H1 (cell line): ENCODE data around the gene FAM204A. TPM values are rescaled to one million over a fixed set of nuclear protein-coding genes. Genes with fewer than 3 reads are reported as not detected.

Source experiments
- CTCF ChIA-PET: fragments of 300-600 bp; sonication (Branson Sonifier 250); formaldehyde crosslinking; loops from one replicate; lab custom pipeline; 2021; ENCODE audit not compliant: partially characterized antibody; lab: Charles Lee
- POLR2A ChIA-PET: fragments of 300-600 bp; sonication (Branson Sonifier 250); formaldehyde crosslinking; loops from one replicate; lab custom pipeline; 2021; ENCODE audit warnings: inconsistent platforms; ENCODE audit not compliant: partially characterized antibody; lab: Charles Lee
- DNase-seq, 2 experiments: peaks; one replicate each; pipeline versions ENCODE4 v3.0.0 to v3.0.0-alpha.2; 2010 to 2022; ENCODE audit warnings: low spot score in 2 of 2, low read depth in 1 of 2, mixed read lengths in 1 of 2
- FAIRE-seq: peaks from 2 replicates; lab custom pipeline; 2011; peaks lifted over from hg19 to GRCh38; lab: Jason Lieb, UNC
- H2AFZ ChIP-seq: 2 replicates; pipeline ENCODE4 v1.8.1; 2012; ENCODE audit warnings: low read length, inconsistent platforms
- H2AK5ac ChIP-seq: 2 replicates; pipeline ENCODE4 v1.6.1; 2013; ENCODE audit warnings: low read depth, low read length
- H2BK120ac ChIP-seq: replicated peaks from 2 replicates; pipeline ENCODE3; 2013; ENCODE audit warnings: low read depth, low read length, inconsistent platforms
- H2BK12ac ChIP-seq: 2 replicates; pipeline ENCODE4 v1.6.1; 2013; ENCODE audit warnings: low read depth, low read length
- H2BK15ac ChIP-seq: 2 replicates; pipeline ENCODE4 v1.6.1; 2013; ENCODE audit warnings: low read length
- H2BK20ac ChIP-seq: 2 replicates; pipeline ENCODE4 v1.6.1; 2013; ENCODE audit warnings: low read length
- H2BK5ac ChIP-seq: 2 replicates; pipeline ENCODE4 v1.6.1; 2013; ENCODE audit warnings: low read depth, low read length
- H3K14ac ChIP-seq: 2 replicates; pipeline ENCODE4 v1.6.1; 2013; ENCODE audit warnings: inconsistent platforms; ENCODE audit not compliant: insufficient read length
- H3K18ac ChIP-seq: 2 replicates; pipeline ENCODE4 v1.6.1; 2013; ENCODE audit warnings: low read length; ENCODE audit errors: extremely low read depth
- H3K23ac ChIP-seq: 2 replicates; pipeline ENCODE4 v1.6.1; 2013; ENCODE audit warnings: inconsistent platforms; ENCODE audit not compliant: insufficient read length
- H3K23me2 ChIP-seq: 2 replicates; pipeline ENCODE4 v1.6.1; 2013; ENCODE audit warnings: low read depth, low read length
- H3K27ac ChIP-seq: 2 replicates; pipeline ENCODE4 v1.6.1; 2011; ENCODE audit warnings: low read depth, low read length, inconsistent platforms
- H3K27me3 ChIP-seq, 4 experiments: replicated peaks in 1 of 4; 1 replicate in 1 of 4; 2 replicates in 3 of 4; pipeline versions ENCODE4 v1.6.1 to v1.8.1; 2011 to 2013; ENCODE audit warnings: low read length in 3 of 4, mild to moderate bottlenecking in 3 of 4, inconsistent platforms in 2 of 4, mixed read lengths in 2 of 4, moderate library complexity in 1 of 4; ENCODE audit not compliant: control insufficient read depth in 3 of 4, insufficient read depth in 3 of 4; ENCODE audit errors: extremely low read depth in 1 of 4
- H3K36me3 ChIP-seq, 4 experiments: 2 replicates each; pipeline versions ENCODE4 v1.6.1 to v1.8.1; 2011 to 2013; ENCODE audit warnings: mild to moderate bottlenecking in 4 of 4, low read length in 3 of 4, moderate library complexity in 2 of 4, control low read depth in 1 of 4, inconsistent platforms in 1 of 4; ENCODE audit not compliant: insufficient read depth in 4 of 4, control insufficient read depth in 2 of 4
- H3K4ac ChIP-seq: replicated peaks from 2 replicates; pipeline ENCODE3; 2013; ENCODE audit warnings: low read length, low read depth, mixed read lengths, inconsistent platforms; ENCODE audit not compliant: insufficient read length
- H3K4me1 ChIP-seq, 4 experiments: replicated peaks in 1 of 4; 1 replicate in 1 of 4; 2 replicates in 3 of 4; pipeline versions ENCODE4 v1.6.1 to v1.8.1; 2011 to 2013; ENCODE audit warnings: low read length in 3 of 4, inconsistent platforms in 2 of 4, mixed read lengths in 1 of 4; ENCODE audit not compliant: insufficient read depth in 4 of 4, control insufficient read depth in 3 of 4
- H3K4me2 ChIP-seq, 2 experiments: 2 replicates each; pipeline versions ENCODE4 v1.6.1 to v1.8.1; 2011 to 2013; ENCODE audit warnings: low read depth in 2 of 2, low read length in 2 of 2, control low read depth in 1 of 2, inconsistent platforms in 1 of 2, mild to moderate bottlenecking in 1 of 2; ENCODE audit not compliant: insufficient read depth in 1 of 2
- H3K4me3 ChIP-seq, 4 experiments: fragments of 200-600, 300-600 bp in 1 of 4; sonication (generic), shearing (Covaris generic), sonication (Bioruptor Twin) in 1 of 4; 2 replicates each; pipeline versions ENCODE4 v1.5.1 to v1.8.1; 2011 to 2016; ENCODE audit warnings: low read length in 4 of 4, low read depth in 3 of 4, control low read depth in 2 of 4, inconsistent platforms in 2 of 4, mild to moderate bottlenecking in 2 of 4, mixed read lengths in 1 of 4, moderate library complexity in 1 of 4; ENCODE audit not compliant: insufficient read depth in 2 of 4; ENCODE audit errors: extremely low read depth in 1 of 4
- H3K56ac ChIP-seq: replicated peaks from 2 replicates; pipeline ENCODE3; 2013; ENCODE audit warnings: low read depth, mild to moderate bottlenecking, mixed read lengths, low read length, inconsistent platforms; ENCODE audit not compliant: insufficient read length
- H3K79me1 ChIP-seq: 2 replicates; pipeline ENCODE4 v1.6.1; 2013; ENCODE audit warnings: low read depth, low read length, control low read depth
- H3K79me2 ChIP-seq, 2 experiments: 2 replicates each; pipeline versions ENCODE4 v1.6.1 to v1.8.1; 2012 to 2013; ENCODE audit warnings: low read length in 2 of 2, mild to moderate bottlenecking in 2 of 2, inconsistent platforms in 1 of 2; ENCODE audit not compliant: insufficient read depth in 2 of 2, control insufficient read depth in 1 of 2
- H3K9ac ChIP-seq, 4 experiments: replicated peaks in 1 of 4; 1 replicate in 1 of 4; 2 replicates in 3 of 4; pipeline versions ENCODE4 v1.6.1 to v1.8.1; 2011 to 2013; ENCODE audit warnings: low read depth in 3 of 4, low read length in 3 of 4, control low read depth in 2 of 4, mild to moderate bottlenecking in 2 of 4, moderate library complexity in 2 of 4, inconsistent platforms in 1 of 4; ENCODE audit errors: extremely low read depth in 1 of 4
- H3K9me3 ChIP-seq, 2 experiments: 2 replicates each; pipeline versions ENCODE4 v1.6.1 to v1.8.1; 2012 to 2013; ENCODE audit warnings: mild to moderate bottlenecking in 2 of 2, moderate library complexity in 2 of 2, control low read depth in 1 of 2, inconsistent platforms in 1 of 2, low read depth in 1 of 2, low read length in 1 of 2, mixed read lengths in 1 of 2; ENCODE audit not compliant: insufficient read depth in 2 of 2
- H4K20me1 ChIP-seq, 2 experiments: replicated peaks in 1 of 2; 2 replicates each; pipeline versions ENCODE3 to v1.8.1; 2011 to 2013; ENCODE audit warnings: inconsistent platforms in 2 of 2, low read length in 2 of 2, mild to moderate bottlenecking in 1 of 2; ENCODE audit not compliant: insufficient read depth in 2 of 2, control insufficient read depth in 1 of 2
- H4K5ac ChIP-seq: 2 replicates; pipeline ENCODE4 v1.6.1; 2013; ENCODE audit warnings: low read length, low read depth, mixed read lengths, inconsistent platforms; ENCODE audit not compliant: insufficient read length
- H4K8ac ChIP-seq: 2 replicates; pipeline ENCODE4 v1.8.0; 2013; ENCODE audit warnings: mild to moderate bottlenecking, moderate library complexity, low read length, inconsistent platforms; ENCODE audit not compliant: insufficient read depth; ENCODE audit errors: extremely low read depth
- H4K91ac ChIP-seq: replicated peaks from 2 replicates; pipeline ENCODE3; 2013; ENCODE audit warnings: low read length, mixed read lengths, inconsistent platforms; ENCODE audit not compliant: insufficient read length
- BACH1 ChIP-seq: IDR thresholded peaks from 2 replicates; pipeline ENCODE4 v1.6.1; 2012; ENCODE audit warnings: low read length, improper control_type of control experiment
- BCL11A ChIP-seq, 2 experiments: IDR thresholded peaks; one replicate each; pipeline ENCODE4 v1.6.1; 2011; ENCODE audit warnings: low read depth in 2 of 2, low read length in 2 of 2, mild to moderate bottlenecking in 2 of 2
- BRCA1 ChIP-seq: IDR thresholded peaks from 2 replicates; pipeline ENCODE4 v1.6.1; 2012; ENCODE audit warnings: low read depth, low read length, improper control_type of control experiment
- CTBP2 ChIP-seq: IDR thresholded peaks from 2 replicates; pipeline ENCODE4 v1.7.0; 2011; ENCODE audit warnings: borderline replicate concordance, mild to moderate bottlenecking, moderate library complexity, mixed read lengths, low read length; ENCODE audit not compliant: insufficient read depth, insufficient read length
- EGR1 ChIP-seq: IDR thresholded peaks from 2 replicates; pipeline ENCODE4 v1.6.1; 2011; ENCODE audit warnings: low read depth, low read length, borderline replicate concordance
- HDAC6 ChIP-seq: IDR thresholded peaks from one replicate; pipeline ENCODE4 v1.7.1; 2012; ENCODE audit warnings: low read depth, mild to moderate bottlenecking, inconsistent platforms, low read length, moderate library complexity
- MAX ChIP-seq: IDR thresholded peaks from 2 replicates; pipeline ENCODE4 v1.6.1; 2012; ENCODE audit warnings: inconsistent platforms
- RNF2 ChIP-seq: fragments of 200-900, 300-1000 bp; sonication (generic); IDR thresholded peaks from 2 replicates; pipeline ENCODE4 v1.7.1; 2016; ENCODE audit warnings: borderline replicate concordance, low read depth, mild to moderate bottlenecking, antibody characterized with exemption, low read length; ENCODE audit not compliant: poor library complexity, severe bottlenecking; ENCODE audit errors: missing control alignments
- SAP30 ChIP-seq: fragments of 300-600 bp; sonication (generic); IDR thresholded peaks from 2 replicates; pipeline ENCODE4 v1.7.1; 2012; ENCODE audit warnings: low read length, moderate library complexity, mild to moderate bottlenecking, inconsistent platforms; ENCODE audit not compliant: insufficient read depth, insufficient replicate concordance
- SIRT6 ChIP-seq: IDR thresholded peaks from one replicate; pipeline ENCODE4 v1.7.1; 2012; ENCODE audit warnings: low read length, inconsistent platforms
- SP2 ChIP-seq: IDR thresholded peaks from 2 replicates; pipeline ENCODE4 v1.6.1; 2012; ENCODE audit warnings: mild to moderate bottlenecking, low read length, inconsistent platforms
- USF2 ChIP-seq: IDR thresholded peaks from 2 replicates; pipeline ENCODE4 v1.6.1; 2011; ENCODE audit warnings: low read length, improper control_type of control experiment
- ZNF274 ChIP-seq: IDR thresholded peaks from 2 replicates; pipeline ENCODE4 v1.7.0; 2012; ENCODE audit warnings: low read length, borderline replicate concordance; ENCODE audit errors: extremely low read depth
- WGBS, 2 experiments: shearing (Covaris generic) in 1 of 2; methylation state at CpG; one replicate each; pipeline versions ENCODE4 v1.1.6 to v1.1.7; 2013 to 2015; ENCODE audit warnings: low lambda C conversion rate in 2 of 2, mixed read lengths in 2 of 2, inconsistent platforms in 1 of 2, low coverage in 1 of 2, missing lambda C conversion rate in 1 of 2; ENCODE audit not compliant: insufficient replicate concordance in 2 of 2, insufficient coverage in 1 of 2, insufficient read length in 1 of 2; ENCODE audit errors: extremely low coverage in 1 of 2, missing lambda C conversion rate in 1 of 2; 5-methylcytosine and 5-hydroxymethylcytosine counted together
- polyA plus RNA-seq, 7 experiments: library from polyadenylated mRNA; depleted of rRNA in 3 of 7; stranded (reverse) in 5 of 7; unstranded in 2 of 7; fragments of >200 nt in 5 of 7; fragments of 200-250 nt in 2 of 7; gene quantifications; 1 replicate in 5 of 7; 2 replicates in 1 of 7; 4 replicates in 1 of 7; pipeline versions ENCODE4 v1.2.1 to v1.2.3, GENCODE V29; 2011 to 2013; ENCODE audit warnings: missing spikeins in 2 of 7, mixed read lengths in 2 of 7
- total RNA-seq: library from RNA; stranded (reverse); fragmentation: NEBNext Ultra II Directional; extraction: Animal tissue kit (Norgen Biotek cat#: 25700); gene quantifications from 2 replicates; pipeline ENCODE4 v1.2.1, GENCODE V29; 2021

Gene FAM204A
- total and polyA plus RNA-seq, 2 of the 8 experiments (the other 6 are each of a cell fraction or from before 2014, with no cell fraction given): 4.9 to 37.4 TPM

- Histone ChIP-seq H2AFZ (no peak overlapping the region), H3K79me1 (no peaks in the 10 kb centered on the region), H4K8ac (no peak overlapping the region), H3K14ac (no peak overlapping the region), H3K4me3 (no peak overlapping the region), H3K27ac (no peak overlapping the region), H3K4me1 (peaks cover 0 to under 1% (median under 1%) of the 10 kb centered on the region in 4 experiments; a peak in 2 of 7 replicates), H2BK120ac (no peak overlapping the region), H2BK12ac (no peak overlapping the region), H3K79me2 (no peaks in the 10 kb centered on the region), H3K23me2 (no peaks in the 10 kb centered on the region), H3K18ac (no peak overlapping the region), H3K27me3 (no peaks in the 10 kb centered on the region), H4K5ac (no peak overlapping the region), H2AK5ac (no peak overlapping the region), H3K4ac (no peak overlapping the region), H4K91ac (no peak overlapping the region), H3K36me3 (0 out of 8 replicates have a peak, but pooled peaks cover 0 to 4% (median 0%) of the 10 kb centered on the region in 4 experiments), H2BK20ac (no peak overlapping the region), H3K9ac (no peak overlapping the region), H2BK5ac (no peak overlapping the region), H2BK15ac (no peak overlapping the region), H3K9me3 (no peaks in the 10 kb centered on the region), H3K56ac (no peak overlapping the region), H4K20me1 (no peaks in the 10 kb centered on the region), H3K4me2 (no peak overlapping the region), H3K23ac (no peak overlapping the region)
- POLR2A ChIA-PET: no interaction called here
- FAIRE-seq (no peak), DNase-seq (no peak)
- CTCF ChIA-PET: no interaction called here
- WGBS, 2 experiments: 86% methylated on average over 1 of the region's 1 CpG; no CpG with 5 or more reads in 1 of the 2 experiments
- TF ChIP-seq SIRT6: no peak
- no peak for TF ChIP-seq MAX
- TF ChIP-seq BRCA1: no peak
- no peak for TF ChIP-seq HDAC6
- TF ChIP-seq RNF2: no peak
- no peak for TF ChIP-seq BACH1
- no peak for TF ChIP-seq ZNF274
- no peak for TF ChIP-seq CTBP2
- TF ChIP-seq BCL11A (IDR thresholded peaks at IDR 0.05; ENCODE audit: low read depth in 2 of 2, low read length in 2 of 2): no peak
- no peak for TF ChIP-seq SAP30
- no peak for TF ChIP-seq EGR1
- TF ChIP-seq SP2: no peak
- no peak for TF ChIP-seq USF2
These were observed 41.8 kb downstream of the FAM204A start for GRCh38 chr10:118300320-118300719.
